H4 (cell line): Measurements from ENCODE around the gene NFKBIA. TPM values are rescaled to one million over a fixed set of nuclear protein-coding genes. Genes with fewer than 3 reads are reported as not detected.
"Not testable (repeated sequence)": the region's sequence is repeated elsewhere in the genome, so short reads cannot be mapped to it uniquely, and the experiment has no call there.

Source experiments
- DNase-seq: peaks from one replicate; pipeline ENCODE4 v3.0.0-alpha.2; 2015; ENCODE audit warnings: low spot score
- total RNA-seq: library from RNA; depleted of rRNA; stranded (reverse); fragments of >200 nt; shearing (Covaris generic); gene quantifications from 2 replicates; pipeline ENCODE4 v1.2.3, GENCODE V29; 2014; rRNA removed

The NFKBIA gene
- total RNA-seq, 1 experiment from 2014 or later = 41.4 TPM

- DNase-seq = no peak
Observed at GRCh38 chr14:35368583-35369392, 35.8 kb downstream of the NFKBIA start.

- DNase-seq = no peak
Observed at GRCh38 chr14:35368139-35368460, 36.4 kb downstream of the NFKBIA start.

GRCh38 chr14:35367056-35367372 is 37.5 kb downstream of the NFKBIA start:
- no peak for DNase-seq

GRCh38 chr14:35366521-35366976 is 38.0 kb downstream of the NFKBIA start:
- DNase-seq = no peak

GRCh38 chr14:35366056-35366451 is 38.5 kb downstream of the NFKBIA start:
- no peak for DNase-seq

GRCh38 chr14:35365130-35366055 is 39.2 kb downstream of the NFKBIA start:
- peak; percentile 84 for DNase-seq

GRCh38 chr14:35362911-35363374 is 41.6 kb downstream of the NFKBIA start:
- DNase-seq = no peak

GRCh38 chr14:35362450-35362849 is 42.1 kb downstream of the NFKBIA start:
- no peak for DNase-seq

GRCh38 chr14:35361141-35361480 is 43.4 kb downstream of the NFKBIA start:
- DNase-seq = no peak

GRCh38 chr14:35359655-35360054 is 44.9 kb downstream of the NFKBIA start:
- DNase-seq = not testable (repeated sequence)

GRCh38 chr14:35355981-35356841 is 48.3 kb downstream of the NFKBIA start:
- peak; percentile 2 for DNase-seq

GRCh38 chr14:35355235-35355634 is 49.3 kb downstream of the NFKBIA start:
- DNase-seq = not testable (repeated sequence)

- peak; percentile 1 for DNase-seq
Observed at GRCh38 chr14:35353409-35354172, 51.0 kb downstream of the NFKBIA start.

- DNase-seq = peak; percentile 2
Observed at GRCh38 chr14:35352274-35353233, 52.0 kb downstream of the NFKBIA start.

GRCh38 chr14:35351897-35352273 is 52.7 kb downstream of the NFKBIA start:
- DNase-seq = no peak

Other genes with a start within 250 kb of the NFKBIA start
- gene PSMA6, start 112.4 kb downstream of the NFKBIA start, total RNA-seq = 429 and 475 TPM in 2 replicates
- gene INSM2, start 129.4 kb upstream of the NFKBIA start, total RNA-seq = not detected in 2 replicates